SKM-1 (cell line): ENCODE results near the gene SELE.

Experiments used
- DNase-seq: peaks from one replicate; lab custom pipeline; 2025; ENCODE audit not compliant: unreplicated experiment; lab: John Stamatoyannopoulos, UW

The SELE gene, protein sequence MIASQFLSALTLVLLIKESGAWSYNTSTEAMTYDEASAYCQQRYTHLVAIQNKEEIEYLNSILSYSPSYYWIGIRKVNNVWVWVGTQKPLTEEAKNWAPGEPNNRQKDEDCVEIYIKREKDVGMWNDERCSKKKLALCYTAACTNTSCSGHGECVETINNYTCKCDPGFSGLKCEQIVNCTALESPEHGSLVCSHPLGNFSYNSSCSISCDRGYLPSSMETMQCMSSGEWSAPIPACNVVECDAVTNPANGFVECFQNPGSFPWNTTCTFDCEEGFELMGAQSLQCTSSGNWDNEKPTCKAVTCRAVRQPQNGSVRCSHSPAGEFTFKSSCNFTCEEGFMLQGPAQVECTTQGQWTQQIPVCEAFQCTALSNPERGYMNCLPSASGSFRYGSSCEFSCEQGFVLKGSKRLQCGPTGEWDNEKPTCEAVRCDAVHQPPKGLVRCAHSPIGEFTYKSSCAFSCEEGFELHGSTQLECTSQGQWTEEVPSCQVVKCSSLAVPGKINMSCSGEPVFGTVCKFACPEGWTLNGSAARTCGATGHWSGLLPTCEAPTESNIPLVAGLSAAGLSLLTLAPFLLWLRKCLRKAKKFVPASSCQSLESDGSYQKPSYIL

GRCh38 chr1:169733924-169734323 lies at the start of gene SELE:
SELE (minus strand) TSS chr1:169734079; CDS start chr1:169733612, 467 bp downstream.
- DNase-seq = no peak

GRCh38 chr1:169782596-169782995 lies 48.7 kb upstream of the SELE start:
- DNase-seq = no peak

GRCh38 chr1:169779970-169780369 lies 46.1 kb upstream of the SELE start:
- DNase-seq = no peak

DNA sequence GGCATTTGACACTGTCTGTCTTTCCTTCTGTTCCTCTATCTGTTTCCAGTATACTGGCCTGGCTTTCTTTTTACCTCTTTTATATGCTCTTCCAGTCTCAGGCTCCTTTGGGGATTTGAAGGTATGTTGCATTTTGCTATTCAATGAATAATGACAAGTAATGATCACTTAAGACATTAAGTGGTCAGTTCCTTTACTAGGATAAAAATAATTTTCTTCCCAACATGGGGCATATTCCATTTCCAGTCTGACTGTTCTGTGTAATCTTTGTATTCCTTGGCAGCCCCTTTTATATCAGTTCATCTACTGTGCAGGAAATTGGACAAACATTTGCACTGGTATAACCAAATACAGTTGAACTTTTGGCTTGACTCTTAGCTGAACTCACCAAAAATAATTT lies 45.3 kb upstream of the SELE start:
- DNase-seq = no peak

- no peak for DNase-seq
Measured at GRCh38 chr1:169776440-169776839, 42.6 kb upstream of the SELE start.

GRCh38 chr1:169768161-169768560 lies 34.3 kb upstream of the SELE start:
- no peak for DNase-seq

GRCh38 chr1:169765580-169766331 lies 31.9 kb upstream of the SELE start:
- no peak for DNase-seq

DNA sequence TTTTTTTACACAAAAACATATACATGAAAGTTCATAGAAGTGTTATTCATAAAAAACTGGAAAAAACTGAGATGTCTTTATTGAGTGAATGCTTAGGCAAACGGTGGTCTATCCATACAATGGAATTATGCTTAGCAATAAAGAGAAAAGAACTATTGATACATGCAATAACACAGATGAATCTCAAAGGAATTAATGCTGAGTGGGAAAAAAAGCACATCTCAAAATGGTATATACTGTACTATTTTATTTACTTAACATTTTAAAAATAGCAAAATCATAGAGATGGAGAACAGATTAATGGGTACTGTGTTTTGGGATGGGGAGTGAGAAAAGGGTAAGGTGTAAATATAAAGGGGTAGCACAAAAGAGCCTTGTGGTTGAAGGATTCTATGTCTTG lies 31.0 kb upstream of the SELE start:
- DNase-seq = no peak

DNA sequence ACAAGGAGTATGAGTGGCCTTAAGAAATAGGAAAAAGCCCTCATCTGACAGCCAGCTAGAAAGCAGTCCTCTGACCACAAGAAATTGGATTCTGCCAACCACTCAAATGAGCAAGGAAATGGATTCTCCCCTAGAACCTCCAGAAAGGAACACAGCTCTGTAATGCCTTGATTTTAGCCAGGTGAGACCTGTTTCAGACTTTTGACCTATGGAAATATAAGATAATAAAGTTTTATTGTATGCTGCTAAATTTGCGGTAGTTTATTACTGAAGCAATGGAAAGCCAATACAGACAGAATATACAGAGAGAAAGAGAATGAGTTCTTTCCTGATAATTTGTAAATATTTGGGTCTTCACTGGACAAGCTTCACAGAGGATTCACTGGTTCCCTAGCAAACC lies 28.8 kb upstream of the SELE start:
- DNase-seq = no peak

DNA sequence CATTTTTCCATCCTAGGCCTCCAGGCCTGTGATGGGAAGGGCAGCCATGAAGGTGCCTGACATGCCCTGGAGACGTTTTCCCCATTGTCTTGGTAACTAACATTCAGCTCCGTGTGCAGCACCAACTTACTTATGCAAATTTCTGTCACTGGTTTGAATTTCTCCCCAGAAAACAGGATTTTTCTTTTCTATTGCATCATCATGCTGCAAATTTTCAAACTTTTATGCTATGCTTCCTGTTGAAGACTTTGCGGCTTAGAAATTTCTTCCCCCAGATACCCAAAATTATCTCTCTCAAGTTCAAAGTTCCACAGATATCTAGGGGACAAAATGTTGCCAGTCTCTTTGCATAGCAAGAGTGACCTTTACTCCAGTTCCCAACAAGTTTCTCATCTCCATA lies 25.2 kb upstream of the SELE start:
- no peak for DNase-seq

GRCh38 chr1:169753549-169753948 lies 19.7 kb upstream of the SELE start:
- no peak for DNase-seq

GRCh38 chr1:169750041-169750440 lies 16.2 kb upstream of the SELE start:
- DNase-seq = no peak

GRCh38 chr1:169746550-169746949 lies 12.7 kb upstream of the SELE start:
- DNase-seq = no peak

DNA sequence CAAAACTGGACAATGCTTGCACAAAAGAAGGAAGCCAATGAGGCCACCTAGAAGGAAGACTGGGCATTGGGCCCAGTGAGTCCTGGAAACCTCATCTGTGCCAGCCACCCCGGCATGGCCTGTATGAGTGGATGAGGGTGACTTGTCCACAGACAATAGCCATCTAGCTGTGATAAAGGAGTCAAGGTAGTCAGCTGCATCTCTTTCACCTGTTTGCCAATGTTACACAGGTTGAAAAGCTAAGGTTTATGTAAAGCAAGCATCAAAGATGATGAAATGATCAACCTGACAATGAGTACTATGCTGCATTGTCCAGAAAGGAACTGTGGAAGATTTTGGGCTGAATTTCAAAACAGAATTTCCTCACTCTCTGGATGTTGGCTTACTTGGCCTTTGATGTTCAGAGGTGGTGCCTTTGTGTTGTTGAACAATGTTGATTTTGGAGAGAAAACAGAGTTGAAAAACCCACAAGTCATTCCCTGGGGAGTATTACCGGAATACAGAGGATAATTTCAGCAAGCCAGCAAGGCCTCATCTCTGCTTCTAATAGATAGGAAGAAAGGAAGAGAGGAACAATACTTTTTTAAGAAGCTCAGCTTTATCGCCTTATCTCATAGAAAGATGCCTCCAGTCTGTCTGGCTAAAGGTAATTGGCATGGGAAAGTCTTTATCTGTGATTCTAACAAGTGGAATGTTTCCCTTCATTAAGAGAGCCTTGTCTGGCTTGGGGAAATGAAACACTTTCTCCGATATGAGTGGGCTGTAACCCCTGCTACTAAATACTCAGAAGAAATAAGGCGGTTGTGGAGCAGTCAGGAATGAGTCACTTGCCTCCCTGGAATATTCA lies 11.4 kb upstream of the SELE start:
- DNase-seq = no peak

DNA sequence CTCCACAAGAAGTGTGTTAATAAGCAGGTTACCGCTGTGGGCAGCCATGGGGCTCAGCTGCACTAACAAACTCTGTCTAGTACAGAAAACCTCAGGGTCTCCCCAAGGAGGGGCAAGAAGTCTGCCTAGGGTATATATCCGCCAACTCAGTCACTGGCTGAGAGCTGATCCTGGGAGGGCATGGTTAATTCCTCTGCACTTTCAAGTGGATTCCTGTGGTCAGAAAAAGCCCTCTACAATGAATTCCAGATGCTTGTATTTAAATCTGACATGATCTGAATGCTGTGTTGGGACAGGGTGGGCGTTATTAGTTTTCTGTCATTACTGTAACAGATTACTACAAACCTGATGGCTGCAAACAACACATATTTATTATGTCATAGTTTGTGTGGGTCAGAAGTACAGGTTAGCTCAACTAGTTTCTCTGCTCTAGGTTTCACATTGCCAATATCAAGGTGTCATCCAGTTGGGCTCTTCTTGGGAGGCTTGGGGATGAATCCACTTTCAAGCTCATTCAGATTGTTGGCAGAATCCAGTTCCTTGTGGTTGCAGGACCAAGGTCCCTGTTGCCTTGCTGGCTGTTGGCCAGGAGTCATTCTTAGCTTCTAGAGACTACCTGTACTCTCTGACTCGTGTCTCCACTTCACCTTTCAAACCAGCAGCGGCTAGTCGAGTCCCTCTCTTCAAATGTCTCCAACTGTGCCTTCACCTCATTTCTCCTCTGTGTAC lies 8.0 kb upstream of the SELE start:
- DNase-seq = no peak

DNA sequence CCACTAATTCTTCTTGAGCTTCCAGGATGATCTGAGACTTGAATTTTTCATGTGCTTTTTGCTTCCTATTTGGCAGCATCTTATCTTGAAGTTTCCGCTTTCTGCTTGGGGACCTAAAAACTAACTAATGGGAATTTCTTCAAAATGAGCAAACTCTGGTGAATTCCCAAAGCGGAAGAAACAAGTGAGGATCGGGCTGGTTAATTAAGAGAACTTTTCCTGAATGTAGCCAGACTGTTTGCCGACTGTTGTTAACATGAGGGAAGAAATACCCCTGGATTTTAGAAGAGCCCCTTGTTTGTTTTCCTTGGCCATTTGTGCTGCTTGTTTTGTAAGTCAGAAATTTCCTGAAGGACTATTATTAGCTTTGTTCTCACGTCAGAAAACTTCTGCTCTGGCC lies 6.1 kb upstream of the SELE start:
- no peak for DNase-seq

- no peak for DNase-seq
Measured at GRCh38 chr1:169731446-169731845, 2.4 kb downstream of the SELE start.

- no peak for DNase-seq
Measured at GRCh38 chr1:169729991-169730390, 3.9 kb downstream of the SELE start.

DNA sequence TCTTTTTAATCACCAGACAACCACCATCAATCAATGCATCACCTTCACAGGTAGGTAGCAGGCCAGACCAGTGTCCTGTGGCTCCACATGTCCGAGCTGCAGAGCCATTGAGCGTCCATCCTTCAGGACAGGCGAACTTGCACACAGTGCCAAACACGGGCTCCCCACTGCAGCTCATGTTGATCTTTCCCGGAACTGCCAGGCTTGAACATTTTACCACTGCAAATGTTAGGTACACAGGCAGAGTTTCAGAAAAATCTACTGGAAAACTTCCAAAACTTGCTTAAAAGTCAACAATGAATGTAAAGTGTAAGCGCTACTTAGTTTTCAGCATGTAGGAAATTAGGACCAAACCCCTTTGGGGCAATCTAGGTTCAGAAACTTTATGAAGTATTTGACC lies 6.6 kb downstream of the SELE start:
- DNase-seq = no peak

- no peak for DNase-seq
Measured at GRCh38 chr1:169726851-169727250, 7.0 kb downstream of the SELE start.
